Measurements from ENCODE around the gene NPAS2.

DNA sequence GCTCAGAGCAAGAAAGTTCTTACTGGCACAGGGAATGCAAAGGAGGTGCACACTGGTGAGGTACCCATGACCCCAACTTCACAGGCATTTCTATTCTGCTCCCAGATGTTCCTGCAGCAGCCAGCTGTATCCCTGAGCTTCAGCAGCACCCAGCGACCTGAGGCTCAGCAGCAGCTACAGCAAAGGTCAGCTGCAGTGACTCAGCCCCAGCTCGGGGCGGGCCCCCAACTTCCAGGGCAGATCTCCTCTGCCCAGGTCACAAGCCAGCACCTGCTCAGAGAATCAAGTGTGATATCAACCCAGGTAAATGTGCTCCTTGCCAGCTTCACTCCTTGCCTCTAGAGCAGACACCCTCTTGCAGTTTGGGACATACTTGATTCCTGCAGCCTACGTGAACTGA lies 168.0 kb downstream of the NPAS2 start:
- no peak for TF ChIP-seq CTCF (IDR thresholded peaks at IDR 0.05)
- TF ChIP-seq POLR2A (IDR thresholded peaks at IDR 0.05) = no peak
- no peak for TF ChIP-seq POLR2AphosphoS5 (IDR thresholded peaks at IDR 0.05)
- TF ChIP-seq EP300 (IDR thresholded peaks at IDR 0.05) = no peak

All from upper lobe of left lung (tissue), 4 donors.